ENCODE results near the gene MPC1.

DNA sequence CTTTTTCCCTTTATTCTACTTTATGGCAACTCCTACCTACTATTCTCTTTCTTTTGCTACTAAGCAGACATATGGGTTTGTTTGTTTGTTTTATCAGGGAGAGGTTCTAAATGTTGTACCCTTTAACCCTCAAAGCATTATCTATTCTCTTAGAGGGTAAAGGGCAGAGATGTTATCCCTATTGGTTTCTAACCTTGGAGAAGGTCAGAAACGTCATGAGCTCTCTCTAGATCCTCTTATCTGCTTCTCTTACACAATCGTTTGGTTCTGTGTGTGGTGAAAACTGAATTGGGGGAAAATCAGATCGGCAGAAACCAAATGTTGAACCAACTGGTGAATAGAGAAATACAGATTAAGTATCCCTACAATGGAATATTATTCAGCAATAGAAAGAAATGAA is 6.4 kb upstream of the MPC1 start:
- TF ChIP-seq, protein P1, sequence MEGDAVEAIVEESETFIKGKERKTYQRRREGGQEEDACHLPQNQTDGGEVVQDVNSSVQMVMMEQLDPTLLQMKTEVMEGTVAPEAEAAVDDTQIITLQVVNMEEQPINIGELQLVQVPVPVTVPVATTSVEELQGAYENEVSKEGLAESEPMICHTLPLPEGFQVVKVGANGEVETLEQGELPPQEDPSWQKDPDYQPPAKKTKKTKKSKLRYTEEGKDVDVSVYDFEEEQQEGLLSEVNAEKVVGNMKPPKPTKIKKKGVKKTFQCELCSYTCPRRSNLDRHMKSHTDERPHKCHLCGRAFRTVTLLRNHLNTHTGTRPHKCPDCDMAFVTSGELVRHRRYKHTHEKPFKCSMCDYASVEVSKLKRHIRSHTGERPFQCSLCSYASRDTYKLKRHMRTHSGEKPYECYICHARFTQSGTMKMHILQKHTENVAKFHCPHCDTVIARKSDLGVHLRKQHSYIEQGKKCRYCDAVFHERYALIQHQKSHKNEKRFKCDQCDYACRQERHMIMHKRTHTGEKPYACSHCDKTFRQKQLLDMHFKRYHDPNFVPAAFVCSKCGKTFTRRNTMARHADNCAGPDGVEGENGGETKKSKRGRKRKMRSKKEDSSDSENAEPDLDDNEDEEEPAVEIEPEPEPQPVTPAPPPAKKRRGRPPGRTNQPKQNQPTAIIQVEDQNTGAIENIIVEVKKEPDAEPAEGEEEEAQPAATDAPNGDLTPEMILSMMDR (IDR thresholded peaks at IDR 0.05): no peak
- TF ChIP-seq POLR2A (IDR thresholded peaks at IDR 0.05): no peak

Measured in lower leg skin (tissue), 3 donors.